ENCODE results near the gene CERT1.

The CERT1 gene

GRCh38 chr5:75405296-75405695 lies 106.1 kb downstream of the CERT1 start:
- no peak for DNase-seq (ENCODE audit: low read depth, low spot score)

DNA sequence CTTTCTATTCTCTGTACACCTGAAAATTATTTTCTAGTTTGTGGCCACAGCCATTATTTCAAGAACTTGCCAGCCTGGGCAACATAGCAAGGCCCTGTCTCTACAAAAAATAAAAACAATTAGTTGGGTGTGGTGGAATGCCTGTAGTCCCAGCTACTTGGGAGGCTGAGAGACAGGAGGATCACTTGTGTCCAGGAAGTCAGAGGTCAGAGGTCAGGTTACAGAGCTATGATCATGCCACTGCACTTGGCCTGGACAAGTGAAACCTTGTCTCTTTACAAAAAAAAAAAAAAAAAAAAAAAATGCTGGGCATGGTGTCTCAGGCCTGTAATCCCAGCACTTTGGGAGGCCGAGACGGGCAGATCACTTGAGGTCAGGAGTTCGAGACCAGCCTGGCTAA lies 116.2 kb downstream of the CERT1 start:
- DNase-seq (ENCODE audit: low read depth, low spot score): no peak

DNA sequence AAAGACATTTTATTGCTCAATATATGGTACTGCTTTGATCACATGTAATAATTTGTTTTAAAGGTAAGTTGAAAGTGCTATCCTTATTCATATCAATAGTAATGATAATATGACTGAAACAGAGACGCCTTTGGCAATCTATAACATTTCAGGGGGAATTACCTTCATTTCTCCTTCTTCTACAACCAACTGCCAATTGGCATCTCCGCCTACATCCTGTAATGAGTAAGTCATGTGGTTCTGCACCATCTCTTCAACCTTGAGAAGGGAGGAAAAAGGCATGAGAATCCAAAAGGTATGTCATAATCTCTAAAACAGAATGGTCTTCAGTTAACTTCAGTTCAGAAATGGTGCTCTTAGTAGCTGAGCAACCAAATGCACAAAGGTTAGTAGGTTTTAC lies 122.0 kb downstream of the CERT1 start:
- no peak for DNase-seq (ENCODE audit: low read depth, low spot score)

DNA sequence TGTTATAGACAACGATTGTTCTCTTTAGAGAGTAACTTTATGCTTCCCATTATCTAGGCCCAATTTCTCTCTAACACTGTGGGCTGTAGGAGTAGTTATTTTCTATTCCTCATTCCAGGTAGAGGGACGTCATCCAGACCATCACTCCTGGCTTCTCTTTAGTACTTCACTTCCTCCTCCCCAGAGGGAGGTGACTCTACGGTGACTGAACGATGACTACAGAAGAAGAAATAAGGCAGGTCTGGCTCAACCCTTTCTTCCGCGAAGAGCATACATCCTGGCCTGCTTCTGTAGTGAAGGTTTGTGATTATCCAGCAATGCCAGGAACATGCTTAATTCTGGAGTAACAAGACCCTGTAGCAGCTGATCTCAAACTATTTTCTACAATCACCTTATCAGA lies 123.6 kb downstream of the CERT1 start:
- DNase-seq (ENCODE audit: low read depth, low spot score): no peak

DNA sequence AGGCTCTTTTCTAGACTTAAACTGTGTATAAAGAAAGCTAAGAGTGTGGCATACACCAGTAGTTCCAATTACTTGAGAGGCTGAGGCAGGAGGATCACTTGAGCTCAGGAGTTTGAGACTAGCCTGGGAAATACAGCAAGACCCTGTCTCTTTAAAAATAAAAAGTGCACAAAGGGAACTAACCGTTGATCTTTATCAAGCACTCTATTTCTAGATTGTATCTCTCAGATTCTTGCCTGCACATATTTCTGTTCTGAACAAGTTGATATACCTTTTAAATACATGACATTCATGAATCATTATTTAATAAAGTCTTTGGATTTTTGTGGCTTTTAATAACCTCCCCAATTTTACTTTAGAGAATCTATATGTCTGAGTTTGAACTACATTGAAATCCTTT lies 127.2 kb downstream of the CERT1 start:
- no peak for DNase-seq (ENCODE audit: low read depth, low spot score)

DNA sequence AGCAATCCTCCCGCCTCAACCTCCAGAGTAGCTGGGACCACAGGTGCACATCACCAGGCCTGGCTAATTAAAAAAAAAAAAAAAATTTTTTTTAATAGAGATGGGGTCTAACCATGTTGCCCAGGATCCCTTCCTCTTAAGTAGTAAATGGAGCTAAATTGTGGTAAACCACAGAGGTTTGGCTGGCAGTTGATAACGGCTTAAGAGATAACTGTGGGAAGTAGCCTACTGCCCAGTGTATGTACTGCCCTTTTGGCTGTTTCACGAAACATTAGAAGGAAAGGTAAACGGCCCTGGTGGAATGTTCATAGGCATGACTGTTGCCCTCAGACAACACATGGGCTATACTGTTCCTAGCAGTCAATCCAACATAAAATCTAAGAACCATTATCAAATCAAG lies 130.0 kb downstream of the CERT1 start:
- no peak for DNase-seq (ENCODE audit: low read depth, low spot score)

DNA sequence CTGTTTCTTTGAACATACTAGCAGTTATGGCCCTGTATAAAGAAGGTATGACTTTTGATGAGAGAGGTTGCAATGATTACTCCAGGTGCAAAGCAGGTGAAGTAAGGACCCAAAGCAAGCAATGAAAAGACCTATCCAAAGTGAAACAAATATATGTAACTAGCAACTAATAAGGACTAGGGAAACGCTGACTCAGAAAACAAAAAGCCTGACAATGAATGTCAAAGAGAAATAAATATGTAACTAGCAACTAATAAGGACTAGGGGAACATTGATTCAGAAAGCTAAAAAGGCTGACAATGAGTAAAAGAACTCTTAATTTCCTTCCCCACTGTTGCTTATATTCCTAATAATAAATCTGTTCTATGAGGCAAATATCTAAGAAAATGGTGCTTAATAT lies 131.3 kb downstream of the CERT1 start:
- DNase-seq (ENCODE audit: low read depth, low spot score): no peak

- no peak for DNase-seq (ENCODE audit: low read depth, low spot score)
These were observed 136.0 kb downstream of the CERT1 start for GRCh38 chr5:75375414-75375813.

GRCh38 chr5:75374394-75374814 lies 137.0 kb downstream of the CERT1 start:
- no peak for DNase-seq (ENCODE audit: low read depth, low spot score)

GRCh38 chr5:75373862-75374261 lies 137.6 kb downstream of the CERT1 start:
- DNase-seq (ENCODE audit: low read depth, low spot score): no peak

DNA sequence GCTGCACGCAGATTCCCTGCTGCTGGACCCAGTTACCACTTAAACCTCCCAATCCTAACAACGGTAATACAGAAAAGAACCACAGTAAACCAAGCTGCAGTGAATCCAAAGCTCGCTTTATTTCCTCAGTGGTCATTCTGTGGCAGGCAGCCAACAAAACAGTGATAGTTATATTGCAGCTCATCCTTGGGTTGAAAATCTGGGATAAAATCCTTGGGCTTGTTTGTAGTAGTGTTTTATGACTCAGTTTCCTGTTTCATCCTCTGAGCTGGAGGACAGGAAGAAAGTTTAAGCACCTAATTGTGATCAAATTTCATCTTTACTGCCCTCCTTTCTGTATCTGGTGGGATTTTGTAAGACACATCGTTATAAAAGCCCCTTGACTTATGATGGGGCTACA lies 143.0 kb downstream of the CERT1 start:
- no peak for DNase-seq (ENCODE audit: low read depth, low spot score)

GRCh38 chr5:75367401-75367800 lies 144.0 kb downstream of the CERT1 start:
- DNase-seq (ENCODE audit: low read depth, low spot score): no peak

DNA sequence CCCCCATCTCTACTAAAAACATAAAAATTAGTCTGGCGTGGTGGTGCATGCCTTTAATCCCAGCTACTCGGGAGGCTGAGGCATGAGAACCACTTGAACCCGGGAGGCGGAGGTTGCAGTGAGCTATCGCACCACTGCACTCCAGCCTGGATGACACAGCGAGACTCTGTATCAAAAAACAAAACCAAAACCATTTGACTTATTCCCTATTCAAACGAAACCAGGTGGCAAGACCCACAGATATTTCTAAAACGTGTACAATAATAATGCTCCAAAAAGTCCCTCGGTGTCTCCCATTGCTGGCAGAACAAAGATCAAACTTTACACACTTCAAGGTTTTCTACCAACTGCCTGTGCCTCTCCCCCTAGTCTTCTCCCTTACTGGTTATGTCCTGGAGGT lies 144.6 kb downstream of the CERT1 start:
- no peak for DNase-seq (ENCODE audit: low read depth, low spot score)

- DNase-seq (ENCODE audit: low read depth, low spot score): no peak
These were observed 145.7 kb downstream of the CERT1 start for GRCh38 chr5:75365740-75366139.

GRCh38 chr5:75364571-75365280 lies 146.7 kb downstream of the CERT1 start:
- DNase-seq (ENCODE audit: low read depth, low spot score): no peak

GRCh38 chr5:75363726-75364495 lies 147.5 kb downstream of the CERT1 start:
- no peak for DNase-seq (ENCODE audit: low read depth, low spot score)

- DNase-seq (ENCODE audit: low read depth, low spot score): no peak
These were observed 148.3 kb downstream of the CERT1 start for GRCh38 chr5:75363111-75363510.

- no peak for DNase-seq (ENCODE audit: low read depth, low spot score)
These were observed 148.9 kb downstream of the CERT1 start for GRCh38 chr5:75362474-75362975.

GRCh38 chr5:75361310-75361709 lies 150.1 kb downstream of the CERT1 start:
- no peak for DNase-seq (ENCODE audit: low read depth, low spot score)

- no peak for DNase-seq (ENCODE audit: low read depth, low spot score)
These were observed 153.3 kb downstream of the CERT1 start for GRCh38 chr5:75358117-75358516.

DNA sequence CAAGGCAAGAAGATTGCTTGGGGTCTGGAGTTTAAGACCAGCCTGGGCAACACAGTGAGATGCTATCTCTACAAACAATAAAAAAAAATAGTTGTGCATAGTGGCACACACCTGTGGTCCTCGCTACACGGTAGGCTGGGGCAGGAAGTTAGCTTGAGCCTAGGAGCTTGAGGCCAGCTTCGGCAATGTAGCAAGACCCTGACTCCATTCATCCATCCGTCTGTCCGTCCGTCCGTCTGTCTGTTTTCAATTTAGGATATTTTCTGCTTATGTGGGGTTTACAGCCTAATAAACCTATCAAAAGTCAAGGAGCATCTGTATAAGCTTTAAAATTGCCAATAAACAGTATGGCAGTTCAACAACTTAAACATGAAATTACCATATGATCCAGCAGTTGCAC lies 154.7 kb downstream of the CERT1 start:
- no peak for DNase-seq (ENCODE audit: low read depth, low spot score)

- DNase-seq (ENCODE audit: low read depth, low spot score): no peak
These were observed 156.2 kb downstream of the CERT1 start for GRCh38 chr5:75355236-75355635.

Data from ELF-1 (cell line).